Gastroesophageal sphincter (tissue), 3 donors: ENCODE measurements around the gene LCP1.

Source experiments
- EP300 ChIP-seq: sonication (generic); formaldehyde crosslinking; IDR thresholded peaks from one replicate; pipeline ENCODE4 v1.6.1; 2017; ENCODE audit warnings: antibody characterized with exemption, mild to moderate bottlenecking
- POLR2A ChIP-seq, 2 donors: fragments of 450-650 bp; IDR thresholded peaks; one replicate each; pipeline ENCODE4 v1.6.1; 2017; ENCODE audit warnings: antibody characterized with exemption in 2 of 2, mild to moderate bottlenecking in 2 of 2, moderate library complexity in 1 of 2
- POLR2AphosphoS5 ChIP-seq: sonication (generic); formaldehyde crosslinking; IDR thresholded peaks from one replicate; pipeline ENCODE4 v1.6.1; 2017; ENCODE audit warnings: antibody characterized with exemption
- TF ChIP-seq, protein P1 (sequence below), 4 experiments: fragments of 200-600 bp in 2 of 4; fragments of 450-650 bp in 2 of 4; sonication (generic) in 1 of 4; IDR thresholded peaks; one replicate each; pipeline ENCODE4 v1.5.1; 2017 to 2019; ENCODE audit warnings: antibody characterized with exemption in 4 of 4, mild to moderate bottlenecking in 2 of 4, moderate library complexity in 2 of 4

GRCh38 chr13:46150134-46150693 lies 31.8 kb downstream of the LCP1 start:
- TF ChIP-seq, protein P1, sequence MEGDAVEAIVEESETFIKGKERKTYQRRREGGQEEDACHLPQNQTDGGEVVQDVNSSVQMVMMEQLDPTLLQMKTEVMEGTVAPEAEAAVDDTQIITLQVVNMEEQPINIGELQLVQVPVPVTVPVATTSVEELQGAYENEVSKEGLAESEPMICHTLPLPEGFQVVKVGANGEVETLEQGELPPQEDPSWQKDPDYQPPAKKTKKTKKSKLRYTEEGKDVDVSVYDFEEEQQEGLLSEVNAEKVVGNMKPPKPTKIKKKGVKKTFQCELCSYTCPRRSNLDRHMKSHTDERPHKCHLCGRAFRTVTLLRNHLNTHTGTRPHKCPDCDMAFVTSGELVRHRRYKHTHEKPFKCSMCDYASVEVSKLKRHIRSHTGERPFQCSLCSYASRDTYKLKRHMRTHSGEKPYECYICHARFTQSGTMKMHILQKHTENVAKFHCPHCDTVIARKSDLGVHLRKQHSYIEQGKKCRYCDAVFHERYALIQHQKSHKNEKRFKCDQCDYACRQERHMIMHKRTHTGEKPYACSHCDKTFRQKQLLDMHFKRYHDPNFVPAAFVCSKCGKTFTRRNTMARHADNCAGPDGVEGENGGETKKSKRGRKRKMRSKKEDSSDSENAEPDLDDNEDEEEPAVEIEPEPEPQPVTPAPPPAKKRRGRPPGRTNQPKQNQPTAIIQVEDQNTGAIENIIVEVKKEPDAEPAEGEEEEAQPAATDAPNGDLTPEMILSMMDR (IDR thresholded peaks at IDR 0.05), result no peak
- TF ChIP-seq POLR2A (IDR thresholded peaks at IDR 0.05) (no peak), POLR2AphosphoS5 (no peak), EP300 (no peak)
